Anterior cingulate cortex (tissue), 58 donors: ENCODE data around the gene PRTN3.
A peak's percentile ranks its signal among the peaks of the same experiment; 100 is the strongest.

ENCODE experiments used
- DNase-seq, 58 donors: peaks; one replicate each; lab custom pipeline; 2025; lab: John Stamatoyannopoulos, UW

PRTN3 gene

DNA sequence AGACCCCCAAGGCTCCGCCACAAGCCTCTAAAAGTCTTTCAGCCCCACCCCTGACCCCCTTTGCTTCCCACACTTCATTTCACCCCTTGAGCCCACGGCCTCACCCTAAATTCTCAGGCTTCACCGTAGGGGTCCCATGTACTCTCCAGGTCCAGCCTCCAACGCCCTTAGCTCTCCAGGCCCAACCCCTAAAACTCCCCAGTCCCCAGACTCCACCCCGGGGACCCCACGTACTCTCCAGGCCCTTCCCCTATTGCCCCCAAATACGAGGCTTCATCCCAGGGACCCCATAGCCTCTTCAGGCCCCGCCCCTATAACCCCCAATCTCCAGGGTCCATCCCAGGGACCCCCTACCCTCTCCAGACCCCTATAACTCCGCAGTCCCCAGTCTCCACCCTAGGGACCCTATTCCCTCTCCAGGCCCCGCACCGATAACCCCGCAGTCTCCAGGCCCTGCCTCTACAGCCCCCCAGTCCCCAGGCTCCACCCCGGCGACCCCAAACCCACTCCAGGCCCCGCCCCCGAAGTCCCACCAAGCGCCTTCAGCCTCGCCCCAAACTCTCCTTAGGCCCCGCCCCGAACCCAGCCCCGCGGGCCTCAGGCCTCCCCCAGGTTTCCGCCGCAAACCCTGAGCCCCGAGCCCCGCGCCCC lies 51.6 kb downstream of the PRTN3 start:
- DNase-seq: no peak

- peak; percentile 11 to 96 (median 84) for DNase-seq
Observed at GRCh38 chr19:892894-893689, 52.3 kb downstream of the PRTN3 start, which contains the start of the genes MED16 and RNU6-9. Gene MED16 (minus strand): TSS chr19:893187. CDS start chr19:891131, 2,056 bp downstream. Gene RNU6-9 (plus strand): TSS chr19:893484.

GRCh38 chr19:896434-896833 lies 55.6 kb downstream of the PRTN3 start:
- no peak for DNase-seq

- DNase-seq: no peak
Observed at GRCh38 chr19:896999-897398, 56.2 kb downstream of the PRTN3 start.

- DNase-seq: no peak
Observed at GRCh38 chr19:897442-898039, 56.7 kb downstream of the PRTN3 start.
